ENCODE measurements around the gene GNG12. TPM values are rescaled to one million over a fixed set of nuclear protein-coding genes. Genes with fewer than 3 reads are reported as not detected.

Gene GNG12
- total and polyA plus RNA-seq, 8 donors: 51.2 to 71.9 (median 57.1) TPM

DNA sequence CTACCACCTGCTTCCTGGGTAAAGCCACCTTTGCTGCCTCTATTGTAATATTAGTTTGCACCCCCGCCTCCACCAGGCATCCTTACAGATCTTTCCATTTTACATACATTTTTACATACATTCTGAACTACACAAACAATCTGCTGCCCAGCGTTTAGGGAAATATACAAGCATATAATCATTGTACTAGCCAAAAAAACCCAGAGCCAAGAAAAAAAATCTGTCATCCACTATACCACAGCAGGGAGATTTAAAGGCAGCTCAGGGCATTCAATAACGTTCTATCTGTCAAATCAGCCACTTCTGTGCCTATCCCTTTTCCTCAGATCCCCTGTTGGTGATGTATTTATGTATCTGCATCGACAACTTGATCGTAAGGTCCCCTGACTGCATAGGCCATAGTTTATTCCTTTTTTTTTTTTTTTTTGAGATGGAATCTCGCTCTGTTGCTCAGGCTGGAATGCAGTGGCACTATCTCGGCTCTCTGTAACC is 43.0 kb downstream of the GNG12 start:
- DNase-seq: no peak
- no peak for TF ChIP-seq CTCF (IDR thresholded peaks at IDR 0.05)
- H3K27ac ChIP-seq: no peak overlapping the region
- no peak overlapping the region for H3K4me3 ChIP-seq
- no peaks in the 10 kb centered on the region for H3K9me3 ChIP-seq
- intact Hi-C loops (cut with DNase I): no loop called here
- H3K36me3 ChIP-seq: no peaks in the 10 kb centered on the region
- no peak for ATAC-seq
- H3K4me1 ChIP-seq: peaks cover 13 to 19% of the 10 kb centered on the region in 2 donors
- H3K27me3 ChIP-seq: no peaks in the 10 kb centered on the region

- intact Hi-C loops (cut with DNase I): no loop called here
- Histone ChIP-seq H3K27me3 (no peaks in the 10 kb centered on the region), H3K4me1 (peaks cover 13 to 19% of the 10 kb centered on the region in 2 donors), H3K4me3 (no peak overlapping the region), H3K36me3 (no peaks in the 10 kb centered on the region), H3K9me3 (no peaks in the 10 kb centered on the region), H3K27ac (no peak overlapping the region)
- DNase-seq (no peak), ATAC-seq (no peak)
- no peak for TF ChIP-seq CTCF (IDR thresholded peaks at IDR 0.05)
These were observed 43.7 kb downstream of the GNG12 start for GRCh38 chr1:67789551-67789950.

- intact Hi-C loops (cut with DNase I): no loop called here
- H3K27me3 ChIP-seq: no peaks in the 10 kb centered on the region
- H3K27ac ChIP-seq: no peak overlapping the region
- no peak for TF ChIP-seq CTCF (IDR thresholded peaks at IDR 0.05)
- H3K9me3 ChIP-seq: no peaks in the 10 kb centered on the region
- no peaks in the 10 kb centered on the region for H3K36me3 ChIP-seq
- ATAC-seq: no peak
- no peak overlapping the region for H3K4me3 ChIP-seq
- no peak for DNase-seq
- peaks cover 13 to 19% of the 10 kb centered on the region in 2 donors for H3K4me1 ChIP-seq
These were observed 44.4 kb downstream of the GNG12 start for GRCh38 chr1:67788904-67789303.

DNA sequence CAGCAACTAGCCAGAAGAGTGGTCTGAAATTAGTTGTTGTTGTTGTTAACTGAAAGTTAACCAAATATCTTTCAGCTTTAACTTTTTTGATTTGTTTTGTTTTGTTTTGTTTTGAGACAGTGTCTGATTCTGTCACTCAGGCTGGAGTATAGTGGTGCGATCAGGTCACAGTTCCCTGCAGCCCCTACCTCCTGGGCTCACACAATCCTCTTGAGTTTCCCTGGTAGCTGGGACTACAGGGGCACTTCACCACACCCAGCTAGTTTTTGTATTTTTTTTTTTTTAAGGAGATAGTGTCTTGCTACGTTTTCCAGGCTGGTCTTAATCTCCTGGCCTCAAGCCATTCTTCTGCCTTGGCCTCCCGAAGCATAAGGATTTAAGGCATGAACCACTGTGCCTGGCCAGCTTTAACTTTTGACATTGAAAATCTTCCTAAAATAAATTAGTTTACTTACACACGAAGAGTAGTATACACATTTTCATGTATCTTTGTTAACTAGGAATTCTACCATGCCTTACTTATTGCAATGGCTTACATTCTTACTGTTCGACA is 45.0 kb downstream of the GNG12 start:
- Histone ChIP-seq H3K4me1 (peaks cover 13 to 19% of the 10 kb centered on the region in 2 donors), H3K4me3 (no peak overlapping the region), H3K27ac (no peak overlapping the region), H3K27me3 (no peaks in the 10 kb centered on the region), H3K9me3 (no peaks in the 10 kb centered on the region), H3K36me3 (no peaks in the 10 kb centered on the region)
- no peak for DNase-seq
- intact Hi-C loops (cut with DNase I): no loop called here
- no peak for ATAC-seq
- TF ChIP-seq CTCF (IDR thresholded peaks at IDR 0.05): no peak

- no peak for TF ChIP-seq CTCF (IDR thresholded peaks at IDR 0.05)
- intact Hi-C loops (cut with DNase I): no loop called here
- H3K4me3 ChIP-seq: no peak overlapping the region
- peaks cover 12 to 16% of the 10 kb centered on the region in 2 donors for H3K4me1 ChIP-seq
- H3K9me3 ChIP-seq: no peaks in the 10 kb centered on the region
- DNase-seq: no peak
- H3K27ac ChIP-seq: no peak overlapping the region
- no peak for ATAC-seq
- no peaks in the 10 kb centered on the region for H3K36me3 ChIP-seq
- no peaks in the 10 kb centered on the region for H3K27me3 ChIP-seq
These were observed 45.5 kb downstream of the GNG12 start for GRCh38 chr1:67787746-67788145.

Measured in left lung (tissue), 10 donors.